Fibroblast of lung (primary cell): Measurements from ENCODE around the gene TATDN2. TPM values are rescaled to one million over a fixed set of nuclear protein-coding genes. Genes with fewer than 3 reads are reported as not detected.
A peak's percentile ranks its signal among the peaks of the same experiment; 100 is the strongest.

ENCODE experiments used
- DNase-seq, 2 donors: peaks; one replicate each; pipeline versions ENCODE4 v3.0.0 to v3.0.0-alpha.2; 2010; ENCODE audit warnings: low read depth in 2 of 2
- H2AFZ ChIP-seq: 2 replicates; pipeline ENCODE4 v1.5.1; 2012; ENCODE audit warnings: low read length, control low read depth, inconsistent platforms
- H3K27ac ChIP-seq: 2 replicates; pipeline ENCODE4 v1.5.1; 2011; ENCODE audit warnings: low read length, control low read depth; ENCODE audit not compliant: insufficient read depth
- H3K27me3 ChIP-seq: 2 replicates; pipeline ENCODE4 v1.5.1; 2011; ENCODE audit warnings: mild to moderate bottlenecking, low read length; ENCODE audit not compliant: control insufficient read depth, insufficient read depth
- H3K36me3 ChIP-seq: 2 replicates; pipeline ENCODE4 v1.5.1; 2011; ENCODE audit warnings: low read length; ENCODE audit not compliant: control insufficient read depth, insufficient read depth
- H3K4me1 ChIP-seq: 2 replicates; pipeline ENCODE4 v1.5.1; 2011; ENCODE audit warnings: low read length; ENCODE audit not compliant: control insufficient read depth, insufficient read depth; ENCODE audit errors: extremely low read depth
- H3K4me2 ChIP-seq: 2 replicates; pipeline ENCODE4 v1.5.1; 2011; ENCODE audit warnings: low read length, control low read depth; ENCODE audit not compliant: insufficient read depth; ENCODE audit errors: extremely low read depth
- H3K4me3 ChIP-seq, 4 experiments: fragments of 200-600 bp in 1 of 4; sonication (generic) in 1 of 4; replicated peaks in 1 of 4; 2 replicates each; pipeline ENCODE4 v1.5.1; 2011 to 2016; ENCODE audit warnings: low read length in 4 of 4, low read depth in 3 of 4, mild to moderate bottlenecking in 3 of 4, control low read depth in 2 of 4, inconsistent platforms in 1 of 4, mixed read lengths in 1 of 4; ENCODE audit not compliant: insufficient read depth in 1 of 4; ENCODE audit errors: control extremely low read depth in 1 of 4
- H3K79me2 ChIP-seq: 2 replicates; pipeline ENCODE4 v1.5.1; 2012; ENCODE audit warnings: mild to moderate bottlenecking, low read length, inconsistent platforms; ENCODE audit not compliant: control insufficient read depth, insufficient read depth
- H3K9ac ChIP-seq: 2 replicates; pipeline ENCODE4 v1.5.1; 2011; ENCODE audit warnings: mild to moderate bottlenecking, low read length, control low read depth; ENCODE audit not compliant: insufficient read depth
- H3K9me3 ChIP-seq: 2 replicates; pipeline ENCODE4 v1.5.1; 2012; ENCODE audit warnings: low read depth, low read length; ENCODE audit not compliant: control insufficient read depth, insufficient read depth
- H4K20me1 ChIP-seq: 2 replicates; pipeline ENCODE4 v1.5.1; 2011; ENCODE audit warnings: low read length; ENCODE audit not compliant: control insufficient read depth, insufficient read depth; ENCODE audit errors: extremely low read depth
- EZH2 ChIP-seq: IDR thresholded peaks from 2 replicates; pipeline ENCODE4 v1.5.1; 2012; ENCODE audit warnings: low read length, control low read depth, mild to moderate bottlenecking; ENCODE audit errors: missing control alignments
- polyA plus RNA-seq, 2 donors: library from polyadenylated mRNA; depleted of rRNA in 1 of 2; stranded (reverse) in 1 of 2; unstranded in 1 of 2; fragments of >200 nt; gene quantifications; 2 replicates each; pipeline ENCODE4 v1.2.1, GENCODE V29; 2011 to 2012; ENCODE audit warnings: missing spikeins in 1 of 2
- total RNA-seq: library from RNA; depleted of rRNA; stranded (reverse); fragments of >200 nt; gene quantifications from 2 replicates; pipeline ENCODE4 v1.2.1, GENCODE V29; 2014
- TF ChIP-seq, protein P1 (sequence below), 2 donors: IDR thresholded peaks in 1 of 2; conservative IDR thresholded peaks in 1 of 2; 1 replicate in 1 of 2; 2 replicates in 1 of 2; pipeline ENCODE4 v1.5.1; 2011 to 2012; ENCODE audit warnings: low read length in 2 of 2, control low read depth in 1 of 2, inconsistent platforms in 1 of 2, low read depth in 1 of 2, mild to moderate bottlenecking in 1 of 2

Gene TATDN2
- total and polyA plus RNA-seq, 2 donors (not counting 1 experiment from before 2014, with no cell fraction given) = 12.4 to 16.5 TPM

DNA sequence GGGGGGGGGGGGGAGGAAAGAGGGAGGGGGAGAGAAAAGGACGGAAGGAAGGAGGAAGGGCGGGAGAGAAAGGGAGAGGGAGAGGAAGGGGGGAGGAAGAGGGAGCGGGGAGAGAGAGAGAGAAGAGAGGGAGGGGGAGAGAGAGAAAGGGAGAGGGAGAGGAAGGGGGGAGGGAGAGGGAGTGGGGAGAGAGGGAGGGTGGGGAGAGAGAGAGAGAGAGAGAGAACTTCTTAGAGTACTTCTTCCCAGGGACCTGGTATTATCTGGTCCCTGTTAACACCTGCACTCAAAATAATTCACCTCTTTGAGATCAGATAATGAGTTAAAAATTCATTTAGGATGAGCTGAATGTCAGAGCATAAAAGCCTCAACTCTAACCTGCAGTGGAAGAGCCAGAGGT, 71.5 kb downstream of the TATDN2 start:
- Histone ChIP-seq H3K9ac (no peak overlapping the region), H3K79me2 (peaks cover 39% of the 10 kb centered on the region), H3K4me3 (peak overlapping the region; percentile 100), H3K27ac (no peak overlapping the region), H3K36me3 (peaks cover 23% of the 10 kb centered on the region), H3K4me2 (peak overlapping the region; percentile 67), H3K4me1 (peaks cover 5% of the 10 kb centered on the region), H2AFZ (no peak overlapping the region), H3K9me3 (no peaks in the 10 kb centered on the region), H3K27me3 (no peaks in the 10 kb centered on the region), H4K20me1 (no peaks in the 10 kb centered on the region)
- DNase-seq = peak; percentile 15 to 50
- TF ChIP-seq EZH2 = no peak

DNA sequence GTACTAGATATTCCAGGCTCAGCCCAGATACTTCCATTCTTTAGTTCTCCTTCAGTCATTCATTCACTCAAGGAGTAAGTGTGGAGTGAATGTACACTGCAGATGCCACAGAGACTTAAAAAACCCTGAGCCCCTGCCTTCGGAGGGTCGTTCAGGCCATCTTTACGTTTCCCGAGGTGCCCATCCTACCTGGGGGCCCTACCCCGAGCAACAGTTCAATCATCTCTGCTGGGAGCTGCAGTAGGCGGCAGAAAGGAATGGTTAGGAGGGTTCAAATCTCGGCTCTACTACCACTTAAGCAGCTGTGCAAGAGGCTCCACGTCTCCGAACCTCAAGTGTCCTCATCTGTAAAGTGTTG, 72.0 kb downstream of the TATDN2 start:
- peak overlapping the region; percentile 100 for H3K9ac ChIP-seq
- TF ChIP-seq EZH2 = no peak
- TF ChIP-seq, protein P1, sequence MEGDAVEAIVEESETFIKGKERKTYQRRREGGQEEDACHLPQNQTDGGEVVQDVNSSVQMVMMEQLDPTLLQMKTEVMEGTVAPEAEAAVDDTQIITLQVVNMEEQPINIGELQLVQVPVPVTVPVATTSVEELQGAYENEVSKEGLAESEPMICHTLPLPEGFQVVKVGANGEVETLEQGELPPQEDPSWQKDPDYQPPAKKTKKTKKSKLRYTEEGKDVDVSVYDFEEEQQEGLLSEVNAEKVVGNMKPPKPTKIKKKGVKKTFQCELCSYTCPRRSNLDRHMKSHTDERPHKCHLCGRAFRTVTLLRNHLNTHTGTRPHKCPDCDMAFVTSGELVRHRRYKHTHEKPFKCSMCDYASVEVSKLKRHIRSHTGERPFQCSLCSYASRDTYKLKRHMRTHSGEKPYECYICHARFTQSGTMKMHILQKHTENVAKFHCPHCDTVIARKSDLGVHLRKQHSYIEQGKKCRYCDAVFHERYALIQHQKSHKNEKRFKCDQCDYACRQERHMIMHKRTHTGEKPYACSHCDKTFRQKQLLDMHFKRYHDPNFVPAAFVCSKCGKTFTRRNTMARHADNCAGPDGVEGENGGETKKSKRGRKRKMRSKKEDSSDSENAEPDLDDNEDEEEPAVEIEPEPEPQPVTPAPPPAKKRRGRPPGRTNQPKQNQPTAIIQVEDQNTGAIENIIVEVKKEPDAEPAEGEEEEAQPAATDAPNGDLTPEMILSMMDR (conservative IDR thresholded peaks at IDR 0.05 in 1 of 2, IDR thresholded peaks at IDR 0.05 in 1 of 2; ENCODE audit: low read depth in 1 of 2, low read length in 2 of 2) = no peak
- H3K9me3 ChIP-seq = no peaks in the 10 kb centered on the region
- peaks cover 5% of the 10 kb centered on the region for H3K4me1 ChIP-seq
- peak overlapping the region; percentile 100 for H3K4me3 ChIP-seq
- peak overlapping the region; percentile 100 for H3K27ac ChIP-seq
- peaks cover 39% of the 10 kb centered on the region for H3K79me2 ChIP-seq
- H4K20me1 ChIP-seq = no peaks in the 10 kb centered on the region
- H3K4me2 ChIP-seq = peak overlapping the region; percentile 67
- H3K36me3 ChIP-seq = peaks cover 19% of the 10 kb centered on the region
- no peaks in the 10 kb centered on the region for H3K27me3 ChIP-seq
- no peak for DNase-seq
- H2AFZ ChIP-seq = peak overlapping the region; percentile 69

DNA sequence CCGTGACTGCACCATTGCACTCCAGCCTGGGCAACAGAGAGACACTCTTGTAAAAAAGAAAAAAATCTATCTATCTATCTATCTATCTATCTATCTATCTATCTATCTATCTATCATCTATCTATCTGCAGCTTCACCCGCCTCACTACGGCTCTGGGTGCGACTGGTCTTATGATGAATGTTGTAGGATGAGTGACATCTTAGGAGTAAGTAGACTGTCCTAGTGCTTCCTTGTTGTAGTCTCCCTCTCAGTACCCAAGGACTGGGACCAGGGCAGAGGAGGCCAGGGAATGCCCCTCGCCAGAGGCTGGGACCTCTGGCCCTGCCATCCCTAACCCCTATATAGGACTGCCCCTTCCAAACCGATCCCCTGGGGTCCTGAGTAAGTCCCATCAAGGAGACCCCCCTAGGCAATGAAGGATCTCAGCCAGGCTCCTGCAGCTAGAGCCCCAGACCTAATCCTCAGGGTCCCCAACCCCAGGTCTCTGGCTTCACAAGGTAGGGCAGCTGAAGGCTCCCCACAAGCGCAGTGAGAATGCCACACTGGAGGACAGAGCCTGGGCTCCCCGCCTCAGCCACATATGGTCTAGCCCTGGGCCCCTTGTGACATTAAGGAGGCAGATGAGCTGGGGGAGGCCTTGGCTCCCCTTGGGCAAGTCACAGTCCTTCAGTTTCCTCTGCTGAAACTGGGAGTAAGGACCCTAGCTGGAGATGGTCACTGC, 73.5 kb downstream of the TATDN2 start:
- Histone ChIP-seq H3K4me1 (peaks cover 5% of the 10 kb centered on the region), H3K9me3 (no peaks in the 10 kb centered on the region), H3K79me2 (peaks cover 36% of the 10 kb centered on the region), H4K20me1 (no peaks in the 10 kb centered on the region), H3K4me3 (peak overlapping the region in 1 of 4 experiments; percentile 100), H3K36me3 (peaks cover 14% of the 10 kb centered on the region), H3K4me2 (no peak overlapping the region), H3K27me3 (peaks cover 10% of the 10 kb centered on the region), H3K9ac (no peak overlapping the region), H2AFZ (no peak overlapping the region), H3K27ac (no peak overlapping the region)
- TF ChIP-seq, protein P1 (conservative IDR thresholded peaks at IDR 0.05 in 1 of 2, IDR thresholded peaks at IDR 0.05 in 1 of 2; ENCODE audit: low read depth in 1 of 2, low read length in 2 of 2) = no peak
- TF ChIP-seq EZH2 = no peak
- DNase-seq = no peak
